Endothelial cell of umbilical vein (primary cell): ENCODE results near the gene THSD4. TPM values are rescaled to one million over a fixed set of nuclear protein-coding genes. Genes with fewer than 3 reads are reported as not detected.

Source experiments
- BruUV-seq: library from RNA; stranded (reverse); fragments of 400-500 nt; replicated peaks from 2 replicates; lab custom pipeline; 2021; lab: Mats Ljungman, UMichigan
- CTCF ChIA-PET: fragments of 300-600, 350-600 bp; sonication (Branson Sonifier 250); formaldehyde crosslinking; loops from one replicate; lab custom pipeline; 2021; ENCODE audit warnings: antibody characterized with exemption, inconsistent platforms; lab: Charles Lee
- POLR2A ChIA-PET: fragments of 300-600, 350-600 bp; sonication (Branson Sonifier 250); formaldehyde crosslinking; loops from one replicate; lab custom pipeline; 2021; ENCODE audit warnings: antibody characterized with exemption, inconsistent platforms; lab: Charles Lee
- DNase-seq: peaks from one replicate; pipeline ENCODE4 v3.0.0-alpha.2; 2011; ENCODE audit warnings: low read depth, low spot score
- FAIRE-seq: peaks from 2 replicates; lab custom pipeline; 2011; peaks lifted over from hg19 to GRCh38; lab: Jason Lieb, UNC
- H2AFZ ChIP-seq: 2 replicates; pipeline ENCODE4 v1.6.0; 2012; ENCODE audit warnings: low read depth, low read length, control low read depth, inconsistent platforms
- H3K27ac ChIP-seq: 2 replicates; pipeline ENCODE4 v1.5.1; 2011; ENCODE audit warnings: low read depth, mild to moderate bottlenecking, control low read depth, low read length, moderate library complexity; ENCODE audit not compliant: insufficient read depth
- H3K27me3 ChIP-seq, 2 experiments: 2 replicates each; pipeline versions ENCODE4 v1.6.0 to v1.6.1; 2011; ENCODE audit warnings: low read length in 2 of 2, mixed read lengths in 1 of 2; ENCODE audit not compliant: control insufficient read depth in 2 of 2, insufficient read depth in 2 of 2
- H3K36me3 ChIP-seq, 2 experiments: 2 replicates in 1 of 2; 3 replicates in 1 of 2; pipeline ENCODE4 v1.5.1; 2011; ENCODE audit warnings: low read length in 2 of 2, mild to moderate bottlenecking in 1 of 2, moderate library complexity in 1 of 2; ENCODE audit not compliant: control insufficient read depth in 2 of 2, insufficient read depth in 2 of 2; ENCODE audit errors: extremely low read depth in 1 of 2
- H3K4me1 ChIP-seq: 3 replicates; pipeline ENCODE4 v1.5.1; 2011; ENCODE audit warnings: mild to moderate bottlenecking, low read length; ENCODE audit not compliant: control insufficient read depth, insufficient read depth; ENCODE audit errors: extremely low read depth
- H3K4me2 ChIP-seq: 2 replicates; pipeline ENCODE4 v1.6.1; 2011; ENCODE audit warnings: low read length, control low read depth, mixed read lengths; ENCODE audit not compliant: insufficient read depth
- H3K4me3 ChIP-seq, 3 experiments: fragments of 200-600 bp in 1 of 3; sonication (generic), shearing (Covaris generic) in 1 of 3; replicated peaks in 1 of 3; 2 replicates each; pipeline ENCODE4 v1.5.1; 2011 to 2016; ENCODE audit warnings: control low read depth in 3 of 3, low read length in 3 of 3, mild to moderate bottlenecking in 2 of 3, inconsistent platforms in 1 of 3, low read depth in 1 of 3, moderate library complexity in 1 of 3; ENCODE audit not compliant: insufficient read depth in 1 of 3
- H3K79me2 ChIP-seq: 2 replicates; pipeline ENCODE4 v1.6.0; 2012; ENCODE audit warnings: low read length, inconsistent platforms; ENCODE audit not compliant: control insufficient read depth, insufficient read depth
- H3K9ac ChIP-seq: replicated peaks from 2 replicates; pipeline ENCODE3; 2011; ENCODE audit warnings: low read length, control low read depth; ENCODE audit not compliant: insufficient read depth; ENCODE audit errors: extremely low read depth
- H3K9me1 ChIP-seq: replicated peaks from 3 replicates; pipeline ENCODE4 v1.6.0; 2011; ENCODE audit warnings: mild to moderate bottlenecking, low read length; ENCODE audit not compliant: control insufficient read depth, insufficient read depth; ENCODE audit errors: extremely low read depth
- H3K9me3 ChIP-seq: replicated peaks from 2 replicates; pipeline ENCODE4 v1.5.1; 2012; ENCODE audit warnings: low read length, inconsistent platforms; ENCODE audit not compliant: control insufficient read depth, insufficient read depth
- H4K20me1 ChIP-seq: replicated peaks from 2 replicates; pipeline ENCODE3; 2011; ENCODE audit warnings: mild to moderate bottlenecking, low read length; ENCODE audit not compliant: control insufficient read depth, insufficient read depth; ENCODE audit errors: extremely low read depth
- CTCF ChIP-seq, 2 donors: IDR thresholded peaks; 1 replicate in 1 of 2; 2 replicates in 1 of 2; pipeline ENCODE4 v1.5.1; 2011; ENCODE audit warnings: low read length in 2 of 2, mild to moderate bottlenecking in 2 of 2, moderate library complexity in 2 of 2, control low read depth in 1 of 2, inconsistent platforms in 1 of 2, low read depth in 1 of 2; ENCODE audit not compliant: insufficient read depth in 1 of 2; ENCODE audit errors: extremely low read depth in 1 of 2
- EZH2 ChIP-seq: IDR thresholded peaks from 2 replicates; pipeline ENCODE4 v1.6.1; 2012; ENCODE audit warnings: borderline replicate concordance, low read depth, mild to moderate bottlenecking, moderate library complexity, low read length, inconsistent platforms; ENCODE audit not compliant: severe bottlenecking
- FOS ChIP-seq: IDR thresholded peaks from 2 replicates; pipeline ENCODE4 v1.6.1; 2011; ENCODE audit warnings: mild to moderate bottlenecking, low read length, moderate library complexity, borderline replicate concordance; ENCODE audit not compliant: insufficient read depth
- GATA2 ChIP-seq: IDR thresholded peaks from 2 replicates; pipeline ENCODE4 v1.7.0; 2011; ENCODE audit warnings: low read depth, mild to moderate bottlenecking, moderate library complexity, mixed read lengths, low read length; ENCODE audit not compliant: insufficient read length, insufficient read depth
- JUN ChIP-seq: IDR thresholded peaks from 2 replicates; pipeline ENCODE4 v1.6.1; 2011; ENCODE audit warnings: borderline replicate concordance, low read depth; ENCODE audit not compliant: insufficient read length, insufficient read depth
- MAX ChIP-seq: IDR thresholded peaks from 2 replicates; pipeline ENCODE4 v1.6.1; 2011; ENCODE audit not compliant: insufficient read depth, insufficient read length
- MYC ChIP-seq: IDR thresholded peaks from one replicate; pipeline ENCODE4 v1.6.1; 2011; ENCODE audit warnings: mild to moderate bottlenecking, low read depth, low read length
- POLR2A ChIP-seq: IDR thresholded peaks from 2 replicates; pipeline ENCODE4 v1.6.1; 2012; ENCODE audit warnings: low read depth, mild to moderate bottlenecking, control low read depth, low read length
- POLR2AphosphoS5 ChIP-seq: IDR thresholded peaks from 2 replicates; pipeline ENCODE4 v1.6.1; 2012; ENCODE audit warnings: low read depth, mild to moderate bottlenecking, control low read depth, low read length, moderate library complexity; ENCODE audit not compliant: insufficient read depth
- dilution Hi-C: fragments of 300-500 bp; cut with MboI; formaldehyde crosslinking; loops from one replicate; pipeline ENCODE4 v1.15.0; 2019; ENCODE audit warnings: low sequenced_read_pairs; ENCODE audit not compliant: extremely low pct_ligation_motif_present
- intact Hi-C: fragments of 100-400 bp; cut with micrococcal nuclease; formaldehyde crosslinking; loops from one replicate; pipeline ENCODE4 v1.10.0; 2022
- polyA plus RNA-seq, 4 experiments: library from polyadenylated mRNA; depleted of rRNA in 3 of 4; stranded (reverse) in 3 of 4; unstranded in 1 of 4; fragments of >200 nt; gene quantifications; 2 replicates each; pipeline versions ENCODE4 v1.2.1 to v1.2.3, GENCODE V29; 2011 to 2012; ENCODE audit warnings: missing spikeins in 1 of 4
- total RNA-seq: library from RNA; stranded (reverse); gene quantifications from 2 replicates; pipeline ENCODE4 v1.2.3, GENCODE V29; 2021

The THSD4 gene
- total and polyA plus RNA-seq, 2 donors (not counting 3 experiments of a cell fraction or from before 2014, with no cell fraction given), result 9.9 to 25.4 TPM

- no peaks in the 10 kb centered on the region for H3K9me3 ChIP-seq
- no peak for TF ChIP-seq POLR2A
- TF ChIP-seq GATA2, result no peak
- TF ChIP-seq FOS, result no peak
- no peak for TF ChIP-seq MYC
- no peak for TF ChIP-seq MAX
- no peak for TF ChIP-seq POLR2AphosphoS5
- TF ChIP-seq CTCF (IDR thresholded peaks at IDR 0.05; ENCODE audit: extremely low read depth in 1 of 2, insufficient read depth in 1 of 2, low read depth in 1 of 2, low read length in 2 of 2), result no peak
- TF ChIP-seq EZH2, result no peak
- TF ChIP-seq JUN, result no peak
- no peaks in the 10 kb centered on the region for H3K27me3 ChIP-seq
- H3K4me3 ChIP-seq, result no peak overlapping the region
- H3K27ac ChIP-seq, result no peak overlapping the region
- no peak for FAIRE-seq
- no peak overlapping the region for H2AFZ ChIP-seq
- H4K20me1 ChIP-seq, result no peaks in the 10 kb centered on the region
- ChIA-PET POLR2A (no interaction called here), CTCF (interaction anchor here (1.6 kb wide), 1 partner anchor 13 kb away, joined by 3 read pairs; no protein-coding TSS in a partner anchor)
- no TSS peak for BruUV-seq
- no peak for DNase-seq
- H3K36me3 ChIP-seq, result no peaks in the 10 kb centered on the region
- H3K9me1 ChIP-seq, result no peaks in the 10 kb centered on the region
- H3K9ac ChIP-seq, result no peak overlapping the region
- no peaks in the 10 kb centered on the region for H3K79me2 ChIP-seq
- intact Hi-C loops, result no loop called here
- peaks cover 23% of the 10 kb centered on the region for H3K4me1 ChIP-seq
- H3K4me2 ChIP-seq, result no peak overlapping the region
- dilution Hi-C loops, result no loop called here
Measured at GRCh38 chr15:71281256-71281655, 166.0 kb downstream of the THSD4 start.
